DND-41 (cell line): ENCODE results near the gene TRIM46.
A peak's percentile ranks its signal among the peaks of the same experiment; 100 is the strongest.

Source experiments
- ATAC-seq: fragments of 200-7000 bp; cut with Tn5 transposase; 3 replicates; pipeline ENCODE4 v1.9.1; 2021; ENCODE audit warnings: low read depth; ENCODE audit not compliant: insufficient read depth
- DNase-seq: peaks from one replicate; pipeline ENCODE4 v3.0.0-alpha.2; 2020
- H2AFZ ChIP-seq: 2 replicates; pipeline ENCODE4 v1.6.0; 2012; ENCODE audit warnings: low read depth, low read length
- H3K27ac ChIP-seq: 2 replicates; pipeline ENCODE4 v1.5.1; 2012; ENCODE audit warnings: low read length, inconsistent platforms
- H3K27me3 ChIP-seq: fragments of 200-600 bp; sonication (generic); 2 replicates; pipeline ENCODE4 v1.6.0; 2012; ENCODE audit warnings: low read length, mild to moderate bottlenecking, inconsistent platforms; ENCODE audit not compliant: insufficient read depth, poor library complexity
- H3K36me3 ChIP-seq: 2 replicates; pipeline ENCODE4 v1.5.1; 2012; ENCODE audit warnings: low read length, inconsistent platforms; ENCODE audit not compliant: insufficient read depth
- H3K4me1 ChIP-seq: 2 replicates; pipeline ENCODE4 v1.5.1; 2012; ENCODE audit warnings: mild to moderate bottlenecking, low read length; ENCODE audit not compliant: insufficient read depth
- H3K4me2 ChIP-seq: 2 replicates; pipeline ENCODE4 v1.6.0; 2012; ENCODE audit warnings: mild to moderate bottlenecking, moderate library complexity, low read length, inconsistent platforms; ENCODE audit not compliant: insufficient read depth
- H3K4me3 ChIP-seq, 2 experiments: fragments of 200-600 bp in 1 of 2; shearing (Covaris generic) in 1 of 2; 2 replicates each; pipeline ENCODE4 v1.5.1; 2012 to 2016; ENCODE audit warnings: inconsistent platforms in 2 of 2, low read length in 2 of 2, mild to moderate bottlenecking in 2 of 2, low read depth in 1 of 2, moderate library complexity in 1 of 2
- H3K79me2 ChIP-seq: 2 replicates; pipeline ENCODE4 v1.6.0; 2012; ENCODE audit warnings: low read length, inconsistent platforms; ENCODE audit not compliant: insufficient read depth
- H3K9ac ChIP-seq: 2 replicates; pipeline ENCODE4 v1.6.0; 2012; ENCODE audit warnings: low read depth, mild to moderate bottlenecking, inconsistent platforms, low read length, moderate library complexity
- H3K9me3 ChIP-seq: 2 replicates; pipeline ENCODE4 v1.5.1; 2012; ENCODE audit warnings: low read length, moderate library complexity, mild to moderate bottlenecking, inconsistent platforms; ENCODE audit not compliant: insufficient read depth, severe bottlenecking
- H4K20me1 ChIP-seq: 2 replicates; pipeline ENCODE4 v1.6.0; 2012; ENCODE audit warnings: low read length; ENCODE audit not compliant: insufficient read depth
- EZH2 ChIP-seq: IDR thresholded peaks from 3 replicates; pipeline ENCODE4 v1.6.1; 2012; ENCODE audit warnings: borderline replicate concordance, low read depth, mild to moderate bottlenecking, moderate library complexity, low read length, inconsistent platforms; ENCODE audit not compliant: severe bottlenecking
- TF ChIP-seq, protein P1 (sequence below): IDR thresholded peaks from 2 replicates; pipeline ENCODE4 v1.5.1; 2012; ENCODE audit warnings: borderline replicate concordance, low read length, moderate library complexity, mild to moderate bottlenecking; ENCODE audit not compliant: poor library complexity, severe bottlenecking; ENCODE audit errors: extremely low read depth

TRIM46 gene

DNA sequence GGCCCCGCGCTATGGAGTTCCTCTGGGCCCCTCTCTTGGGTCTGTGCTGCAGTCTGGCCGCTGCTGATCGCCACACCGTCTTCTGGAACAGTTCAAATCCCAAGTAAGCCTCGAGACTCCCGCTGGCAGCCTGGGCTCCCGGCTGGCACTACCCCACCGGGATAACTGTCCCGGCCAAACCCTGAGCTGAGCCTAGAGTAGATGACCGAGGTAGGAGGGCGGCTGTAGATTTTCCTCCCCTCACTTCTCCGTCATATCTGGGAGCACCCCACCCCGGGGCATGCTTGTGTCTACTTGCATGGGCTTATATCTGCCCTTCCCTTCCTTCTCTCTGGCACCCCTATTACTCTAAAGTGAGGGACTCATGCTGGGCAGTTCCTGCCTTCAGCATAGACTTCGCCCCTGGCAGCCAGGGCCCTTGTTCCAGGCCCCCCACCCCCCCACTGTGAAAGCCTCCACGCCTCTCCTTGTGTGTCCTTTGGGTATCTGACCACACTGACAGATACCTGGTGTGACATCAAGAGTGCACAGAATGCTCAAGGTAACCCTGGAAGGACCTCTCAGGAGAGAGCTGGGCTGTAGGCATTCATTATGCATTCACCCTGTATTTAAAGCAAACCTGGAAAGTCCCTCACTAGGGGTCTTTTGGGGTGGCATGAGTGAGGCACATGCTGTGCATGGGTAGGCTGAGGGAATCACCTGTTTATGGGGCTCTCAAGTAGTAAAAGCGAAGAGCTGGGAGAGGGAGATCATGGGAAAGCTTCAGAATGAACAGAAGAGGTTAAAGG lies 45.5 kb upstream of the TRIM46 start:
- no peak for DNase-seq
- H3K9me3 ChIP-seq, result no peaks in the 10 kb centered on the region
- H3K4me2 ChIP-seq, result peak overlapping the region; percentile 80
- no peaks in the 10 kb centered on the region for H3K36me3 ChIP-seq
- peak; percentile 90 for TF ChIP-seq EZH2
- TF ChIP-seq, protein P1, sequence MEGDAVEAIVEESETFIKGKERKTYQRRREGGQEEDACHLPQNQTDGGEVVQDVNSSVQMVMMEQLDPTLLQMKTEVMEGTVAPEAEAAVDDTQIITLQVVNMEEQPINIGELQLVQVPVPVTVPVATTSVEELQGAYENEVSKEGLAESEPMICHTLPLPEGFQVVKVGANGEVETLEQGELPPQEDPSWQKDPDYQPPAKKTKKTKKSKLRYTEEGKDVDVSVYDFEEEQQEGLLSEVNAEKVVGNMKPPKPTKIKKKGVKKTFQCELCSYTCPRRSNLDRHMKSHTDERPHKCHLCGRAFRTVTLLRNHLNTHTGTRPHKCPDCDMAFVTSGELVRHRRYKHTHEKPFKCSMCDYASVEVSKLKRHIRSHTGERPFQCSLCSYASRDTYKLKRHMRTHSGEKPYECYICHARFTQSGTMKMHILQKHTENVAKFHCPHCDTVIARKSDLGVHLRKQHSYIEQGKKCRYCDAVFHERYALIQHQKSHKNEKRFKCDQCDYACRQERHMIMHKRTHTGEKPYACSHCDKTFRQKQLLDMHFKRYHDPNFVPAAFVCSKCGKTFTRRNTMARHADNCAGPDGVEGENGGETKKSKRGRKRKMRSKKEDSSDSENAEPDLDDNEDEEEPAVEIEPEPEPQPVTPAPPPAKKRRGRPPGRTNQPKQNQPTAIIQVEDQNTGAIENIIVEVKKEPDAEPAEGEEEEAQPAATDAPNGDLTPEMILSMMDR, result no peak
- no peak overlapping the region for H3K27ac ChIP-seq
- 0 out of 2 replicates have a peak, but pooled peaks cover 2% of the 10 kb centered on the region for H4K20me1 ChIP-seq
- H3K4me3 ChIP-seq, result peak overlapping the region in 1 of 2 experiments; percentile 54; a peak in 2 of 4 replicates
- peak overlapping the region; percentile 47 for H3K9ac ChIP-seq
- H2AFZ ChIP-seq, result peak overlapping the region; percentile 51
- H3K4me1 ChIP-seq, result peaks cover 29% of the 10 kb centered on the region
- H3K79me2 ChIP-seq, result no peaks in the 10 kb centered on the region
- peaks cover 41% of the 10 kb centered on the region for H3K27me3 ChIP-seq
- 0 out of 3 replicates have a peak, but pooled peaks have one; percentile 8 for ATAC-seq

GRCh38 chr1:155128755-155129473 lies 44.7 kb upstream of the TRIM46 start:
- TF ChIP-seq EZH2, result no peak
- TF ChIP-seq, protein P1, result no peak
- no peaks in the 10 kb centered on the region for H3K36me3 ChIP-seq
- no peak for ATAC-seq
- H2AFZ ChIP-seq, result no peak overlapping the region
- H3K4me2 ChIP-seq, result peak overlapping the region; percentile 80
- no peak overlapping the region for H3K27ac ChIP-seq
- no peak for DNase-seq
- peaks cover 41% of the 10 kb centered on the region for H3K27me3 ChIP-seq
- no peaks in the 10 kb centered on the region for H3K79me2 ChIP-seq
- peaks cover 29% of the 10 kb centered on the region for H3K4me1 ChIP-seq
- no peak overlapping the region for H3K9ac ChIP-seq
- H4K20me1 ChIP-seq, result 0 out of 2 replicates have a peak, but pooled peaks cover 2% of the 10 kb centered on the region
- H3K4me3 ChIP-seq, result peak overlapping the region in 1 of 2 experiments; percentile 54; a peak in 1 of 4 replicates
- no peaks in the 10 kb centered on the region for H3K9me3 ChIP-seq

DNA sequence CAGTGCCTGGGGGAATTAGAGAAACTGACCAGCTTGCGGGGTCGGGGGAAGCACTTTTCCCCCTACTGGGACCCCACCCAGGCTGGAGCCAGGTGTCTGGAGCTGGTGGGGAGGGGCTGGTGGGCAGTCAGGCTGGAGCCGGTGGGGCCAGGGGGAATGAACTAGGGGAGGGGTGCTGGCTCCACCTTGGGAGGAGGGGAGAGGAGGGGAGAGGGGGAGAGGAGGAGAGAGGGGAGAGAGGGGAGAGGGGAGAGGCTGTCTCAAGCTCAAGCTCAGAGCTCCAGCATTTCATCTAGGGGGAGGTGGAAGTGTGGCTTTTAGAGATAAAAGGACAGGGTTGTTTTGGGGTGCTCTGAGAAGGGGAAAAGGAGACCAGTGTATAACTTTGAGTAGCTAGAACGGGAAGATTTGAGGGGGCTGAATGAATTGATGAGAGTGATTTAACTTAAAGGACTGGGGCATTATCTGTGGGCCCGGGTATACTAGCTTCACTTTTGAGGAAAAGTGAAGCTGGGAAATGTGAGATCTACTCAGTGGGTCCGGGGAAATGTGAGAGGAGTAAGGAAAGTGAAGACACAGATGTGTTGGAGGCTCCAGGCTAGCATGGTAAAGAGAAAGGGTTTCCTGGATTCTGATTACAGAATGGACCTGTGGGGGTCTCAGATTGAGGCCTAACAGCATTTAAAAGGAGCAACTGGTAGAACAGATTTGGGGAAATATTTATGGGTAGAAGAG lies 43.2 kb upstream of the TRIM46 start:
- no peak overlapping the region for H3K4me3 ChIP-seq

More for the DNA sequence above, 43.2 kb upstream of the TRIM46 start:
- Histone ChIP-seq H3K27ac (no peak overlapping the region), H3K36me3 (no peaks in the 10 kb centered on the region), H3K79me2 (peaks cover 2% of the 10 kb centered on the region; the same call in 1 of the 2 replicates), H3K4me1 (peaks cover 43% of the 10 kb centered on the region), H4K20me1 (0 out of 2 replicates have a peak, but pooled peaks cover 2% of the 10 kb centered on the region), H3K9me3 (no peaks in the 10 kb centered on the region), H3K9ac (no peak overlapping the region), H3K4me2 (no peak overlapping the region), H2AFZ (no peak overlapping the region), H3K27me3 (peaks cover 38% of the 10 kb centered on the region)
- ATAC-seq (no peak), DNase-seq (no peak)
- no peak for TF ChIP-seq EZH2
- TF ChIP-seq, protein P1, result no peak
